ENCODE measurements around the gene ATRN.

Gene ATRN

GRCh38 chr20:3630429-3630828, 159.6 kb downstream of the ATRN start:
- no peaks in the 10 kb centered on the region for H3K4me1 Mint-ChIP-seq
- peaks cover 4% of the 10 kb centered on the region for H3K36me3 Mint-ChIP-seq (ENCODE audit: low read depth)
- H3K27ac Mint-ChIP-seq = no peak overlapping the region
- ATAC-seq (no peak), DNase-seq (no peak)
- H3K9me3 Mint-ChIP-seq = no peaks in the 10 kb centered on the region
- H3K4me3 Mint-ChIP-seq = no peak overlapping the region
- no peaks in the 10 kb centered on the region for H3K27me3 Mint-ChIP-seq

GRCh38 chr20:3631534-3631933, 160.7 kb downstream of the ATRN start:
- H3K4me3 Mint-ChIP-seq = no peak overlapping the region
- ATAC-seq (no peak), DNase-seq (no peak)
- no peaks in the 10 kb centered on the region for H3K4me1 Mint-ChIP-seq
- H3K9me3 Mint-ChIP-seq = no peaks in the 10 kb centered on the region
- no peak overlapping the region for H3K27ac Mint-ChIP-seq
- H3K27me3 Mint-ChIP-seq = no peaks in the 10 kb centered on the region
- H3K36me3 Mint-ChIP-seq (ENCODE audit: low read depth) = peaks cover 3% of the 10 kb centered on the region

- ATAC-seq = no peak
- Mint-ChIP-seq H3K4me1 (no peaks in the 10 kb centered on the region), H3K27me3 (no peaks in the 10 kb centered on the region), H3K9me3 (no peaks in the 10 kb centered on the region), H3K36me3 (ENCODE audit: low read depth) (peaks cover 3% of the 10 kb centered on the region), H3K27ac (no peak overlapping the region), H3K4me3 (no peak overlapping the region)
- no peak for DNase-seq
Observed at GRCh38 chr20:3632311-3633004, 161.6 kb downstream of the ATRN start.

GRCh38 chr20:3633913-3634478, 163.2 kb downstream of the ATRN start:
- Mint-ChIP-seq H3K27me3 (no peaks in the 10 kb centered on the region), H3K4me1 (no peaks in the 10 kb centered on the region), H3K4me3 (no peak overlapping the region), H3K9me3 (no peaks in the 10 kb centered on the region), H3K36me3 (ENCODE audit: low read depth) (peaks cover 4% of the 10 kb centered on the region), H3K27ac (no peak overlapping the region)
- DNase-seq = no peak
- ATAC-seq = no peak

- no peak for DNase-seq
- Mint-ChIP-seq H3K9me3 (no peaks in the 10 kb centered on the region), H3K27me3 (no peaks in the 10 kb centered on the region), H3K4me1 (no peaks in the 10 kb centered on the region), H3K36me3 (ENCODE audit: low read depth) (peaks cover 11% of the 10 kb centered on the region), H3K27ac (no peak overlapping the region), H3K4me3 (no peak overlapping the region)
- ATAC-seq = no peak
Observed at GRCh38 chr20:3635346-3635745, 164.5 kb downstream of the ATRN start.

GRCh38 chr20:3640259-3640658, 169.4 kb downstream of the ATRN start:
- no peak for DNase-seq
- no peak overlapping the region for H3K4me3 Mint-ChIP-seq
- H3K9me3 Mint-ChIP-seq = no peaks in the 10 kb centered on the region
- peaks cover 19% of the 10 kb centered on the region for H3K36me3 Mint-ChIP-seq (ENCODE audit: low read depth)
- H3K4me1 Mint-ChIP-seq = no peaks in the 10 kb centered on the region
- no peaks in the 10 kb centered on the region for H3K27me3 Mint-ChIP-seq
- H3K27ac Mint-ChIP-seq = no peak overlapping the region
- no peak for ATAC-seq

GRCh38 chr20:3645309-3646066, 174.7 kb downstream of the ATRN start:
- Mint-ChIP-seq H3K27me3 (no peaks in the 10 kb centered on the region), H3K4me1 (no peaks in the 10 kb centered on the region), H3K4me3 (no peak overlapping the region), H3K36me3 (ENCODE audit: low read depth) (peaks cover 11% of the 10 kb centered on the region), H3K9me3 (no peaks in the 10 kb centered on the region), H3K27ac (no peak overlapping the region)
- no peak for DNase-seq
- ATAC-seq = no peak

- Mint-ChIP-seq H3K36me3 (ENCODE audit: low read depth) (peaks cover 11% of the 10 kb centered on the region), H3K4me1 (no peaks in the 10 kb centered on the region), H3K4me3 (no peak overlapping the region)
Observed at GRCh38 chr20:3646067-3646440, 175.2 kb downstream of the ATRN start.

GRCh38 chr20:3646651-3647050, 175.8 kb downstream of the ATRN start:
- H3K27ac Mint-ChIP-seq = no peak overlapping the region
- DNase-seq (no peak), ATAC-seq (no peak)
- H3K4me3 Mint-ChIP-seq = no peak overlapping the region
- H3K4me1 Mint-ChIP-seq = no peaks in the 10 kb centered on the region
- H3K9me3 Mint-ChIP-seq = no peaks in the 10 kb centered on the region
- H3K36me3 Mint-ChIP-seq (ENCODE audit: low read depth) = peaks cover 11% of the 10 kb centered on the region
- H3K27me3 Mint-ChIP-seq = no peaks in the 10 kb centered on the region

More at GRCh38 chr20:3646067-3646440, 175.2 kb downstream of the ATRN start:
- Mint-ChIP-seq H3K9me3 (no peaks in the 10 kb centered on the region), H3K27ac (no peak overlapping the region), H3K27me3 (no peaks in the 10 kb centered on the region)
- no peak for DNase-seq
- no peak for ATAC-seq

- Mint-ChIP-seq H3K36me3 (ENCODE audit: low read depth) (peaks cover 6% of the 10 kb centered on the region), H3K4me1 (no peaks in the 10 kb centered on the region), H3K27ac (no peak overlapping the region), H3K9me3 (no peaks in the 10 kb centered on the region), H3K4me3 (no peak overlapping the region), H3K27me3 (no peaks in the 10 kb centered on the region)
- DNase-seq = no peak
- ATAC-seq = no peak
Observed at GRCh38 chr20:3647473-3647872, 176.7 kb downstream of the ATRN start.

GRCh38 chr20:3648951-3649350, 178.1 kb downstream of the ATRN start:
- ATAC-seq (no peak), DNase-seq (no peak)
- H3K27me3 Mint-ChIP-seq = no peaks in the 10 kb centered on the region
- H3K27ac Mint-ChIP-seq = no peak overlapping the region
- no peaks in the 10 kb centered on the region for H3K9me3 Mint-ChIP-seq
- H3K36me3 Mint-ChIP-seq (ENCODE audit: low read depth) = peaks cover 6% of the 10 kb centered on the region
- no peak overlapping the region for H3K4me3 Mint-ChIP-seq
- no peaks in the 10 kb centered on the region for H3K4me1 Mint-ChIP-seq

GRCh38 chr20:3651204-3651962, 180.6 kb downstream of the ATRN start:
- no peak for DNase-seq
- Mint-ChIP-seq H3K9me3 (no peaks in the 10 kb centered on the region), H3K4me3 (no peak overlapping the region), H3K27ac (no peak overlapping the region), H3K27me3 (no peaks in the 10 kb centered on the region), H3K4me1 (no peaks in the 10 kb centered on the region), H3K36me3 (ENCODE audit: low read depth) (peaks cover 3% of the 10 kb centered on the region)
- no peak for ATAC-seq

GRCh38 chr20:3652221-3652620, 181.4 kb downstream of the ATRN start:
- Mint-ChIP-seq H3K27ac (no peak overlapping the region), H3K4me1 (no peaks in the 10 kb centered on the region), H3K9me3 (no peaks in the 10 kb centered on the region), H3K27me3 (no peaks in the 10 kb centered on the region), H3K4me3 (no peak overlapping the region), H3K36me3 (ENCODE audit: low read depth) (peaks cover 3% of the 10 kb centered on the region)
- ATAC-seq (no peak), DNase-seq (no peak)

GRCh38 chr20:3652676-3653596, 182.1 kb downstream of the ATRN start:
- no peaks in the 10 kb centered on the region for H3K4me1 Mint-ChIP-seq
- no peak overlapping the region for H3K4me3 Mint-ChIP-seq
- DNase-seq = no peak
- no peaks in the 10 kb centered on the region for H3K9me3 Mint-ChIP-seq
- H3K27me3 Mint-ChIP-seq = peaks cover 2% of the 10 kb centered on the region
- no peak for ATAC-seq
- no peak overlapping the region for H3K27ac Mint-ChIP-seq
- peaks cover 3% of the 10 kb centered on the region for H3K36me3 Mint-ChIP-seq (ENCODE audit: low read depth)
